ENCODE results near the gene DNM2.
"Not testable (repeated sequence)": the region's sequence is repeated elsewhere in the genome, so short reads cannot be mapped to it uniquely, and the experiment has no call there.

DNM2 gene

DNA sequence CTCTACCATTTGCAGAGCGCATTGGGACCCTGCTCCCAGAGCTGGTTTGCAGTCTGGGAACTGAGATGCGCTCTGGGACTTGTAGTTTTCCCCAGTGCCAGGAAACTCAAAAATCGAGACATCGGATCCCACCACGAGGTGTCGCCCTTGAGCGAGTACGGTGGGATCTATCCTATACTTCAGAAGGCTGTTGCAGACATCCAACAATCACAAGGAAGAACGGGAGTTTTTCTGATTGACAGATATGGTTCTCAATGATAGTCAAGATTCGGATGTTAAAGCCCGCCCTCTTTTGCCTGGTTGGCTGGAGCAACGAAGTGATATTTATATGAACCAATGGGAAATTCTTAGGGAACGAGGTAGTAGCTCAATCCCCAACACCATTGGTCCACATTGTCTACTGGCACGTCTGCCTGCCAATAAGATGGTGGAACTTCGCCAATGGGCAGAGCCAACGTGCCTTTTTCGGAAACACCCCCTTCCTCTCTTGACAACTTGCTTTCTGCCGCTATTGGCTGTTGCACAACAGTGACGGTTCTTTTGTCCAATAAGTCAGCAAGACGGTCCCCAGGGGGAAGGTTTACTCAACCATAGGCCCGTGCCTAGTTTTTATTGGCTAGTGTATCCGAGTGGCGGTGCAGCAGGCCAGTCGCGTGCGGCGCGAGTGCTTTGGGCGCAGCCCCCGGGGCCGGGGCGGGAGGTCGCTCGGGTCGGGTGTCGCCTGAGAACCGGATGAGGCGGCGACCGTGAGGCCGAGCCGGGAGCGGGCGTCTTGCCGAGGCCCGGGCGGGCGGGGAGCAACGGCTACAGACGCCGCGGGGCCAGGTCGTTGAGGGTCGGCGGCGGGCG lies at the start of gene DNM2:
DNM2 (plus strand) TSS at position 724 of the 849 bp plus-strand sequence. CDS start 164 bp downstream, outside the sequence.
- DNase-seq, result peak; percentile 93 to 95

DNA sequence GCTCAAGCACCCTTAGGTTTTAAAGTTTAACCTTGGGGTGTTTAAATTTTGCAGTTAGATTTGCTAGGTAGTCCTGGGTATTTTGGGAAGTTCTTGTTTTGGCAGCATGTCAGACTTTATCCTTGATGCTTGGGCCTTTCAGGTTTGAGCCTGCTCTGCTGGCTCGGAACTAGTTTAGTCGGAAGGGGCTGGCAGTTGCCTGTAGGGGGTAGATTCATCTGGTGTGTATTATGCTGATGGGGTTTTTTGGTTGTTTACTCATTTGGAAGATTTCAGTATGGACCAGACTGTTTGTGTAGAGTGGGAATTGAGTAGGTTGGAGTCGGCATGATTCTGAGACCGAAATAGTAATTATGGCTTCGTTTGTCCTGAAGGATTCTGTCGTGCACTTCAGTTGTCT lies 48.6 kb upstream of the DNM2 start:
- DNase-seq, result no peak

DNA sequence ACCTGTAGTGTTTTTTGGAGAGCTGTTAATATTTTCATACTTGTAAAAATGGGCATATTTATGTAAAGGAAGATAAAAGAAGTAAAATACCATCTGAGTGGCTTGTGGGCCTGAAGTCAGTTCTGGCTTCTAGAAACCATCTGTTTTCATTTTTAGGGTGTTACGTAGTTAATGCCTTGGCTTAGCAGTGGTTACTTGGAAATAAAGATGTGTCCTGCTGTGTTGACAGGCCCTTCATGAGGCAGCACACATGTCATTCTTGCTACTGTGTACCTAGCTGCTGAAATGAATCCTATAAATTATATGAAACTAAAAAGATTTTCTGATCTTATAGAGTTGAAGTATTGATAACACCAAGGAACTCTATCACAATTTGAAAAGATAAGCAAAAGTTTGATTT lies 47.7 kb upstream of the DNM2 start:
- DNase-seq, result no peak

DNA sequence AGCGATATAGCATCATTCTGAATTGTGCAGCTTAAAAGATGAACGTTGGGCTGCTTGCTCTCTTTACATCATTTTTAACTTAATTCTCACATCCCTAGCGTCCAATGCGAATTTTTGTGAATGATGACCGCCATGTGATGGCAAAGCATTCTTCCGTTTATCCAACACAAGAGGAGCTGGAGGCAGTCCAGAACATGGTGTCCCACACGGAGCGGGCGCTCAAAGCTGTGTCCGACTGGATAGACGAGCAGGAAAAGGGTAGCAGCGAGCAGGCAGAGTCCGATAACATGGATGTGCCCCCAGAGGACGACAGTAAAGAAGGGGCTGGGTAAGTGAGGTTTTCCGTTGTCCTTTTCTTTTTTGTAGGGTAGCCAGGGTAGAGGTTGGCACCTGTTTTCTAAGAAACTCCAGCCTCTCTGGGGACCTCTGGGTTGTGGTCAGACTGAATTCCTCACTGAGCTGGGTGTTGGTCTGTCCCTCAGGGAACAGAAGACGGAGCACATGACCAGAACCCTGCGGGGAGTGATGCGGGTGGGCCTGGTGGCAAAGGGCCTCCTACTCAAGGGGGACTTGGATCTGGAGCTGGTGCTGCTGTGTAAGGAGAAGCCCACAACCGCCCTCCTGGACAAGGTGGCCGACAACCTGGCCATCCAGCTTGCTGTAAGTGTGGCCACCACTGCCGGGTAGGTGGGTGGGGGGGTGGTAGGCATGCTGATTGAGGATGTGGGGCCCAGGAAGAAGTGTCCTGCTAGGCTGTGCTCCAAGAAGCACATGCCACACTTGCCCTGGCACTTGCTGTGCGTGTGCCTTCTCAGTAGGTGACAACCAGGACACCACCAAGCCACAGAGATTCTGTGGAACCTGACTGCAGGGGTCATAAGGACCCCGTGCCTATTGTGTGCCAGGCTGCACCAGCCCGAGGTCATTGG lies 46.7 kb upstream of the DNM2 start:
- DNase-seq, result no peak

DNA sequence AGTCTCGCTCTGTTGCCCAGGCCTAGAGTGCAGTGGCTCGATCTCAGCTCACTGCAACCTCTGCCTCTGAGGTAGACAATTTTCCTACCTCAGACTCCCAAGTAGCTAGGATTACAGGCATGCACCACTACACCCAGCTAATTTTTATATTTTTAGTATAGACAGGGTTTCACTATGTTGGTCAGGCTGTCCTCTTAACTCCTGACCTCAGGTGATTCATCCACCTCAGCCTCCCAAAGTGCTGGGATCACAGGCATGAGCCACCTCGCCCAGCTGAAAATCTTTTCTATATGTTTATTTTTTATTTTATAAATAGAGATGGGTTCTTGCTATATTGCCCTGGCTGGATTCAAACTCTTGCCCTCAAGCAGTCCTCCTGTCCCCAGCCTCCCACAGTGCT lies 46.0 kb upstream of the DNM2 start:
- DNase-seq, result not testable (repeated sequence)

DNA sequence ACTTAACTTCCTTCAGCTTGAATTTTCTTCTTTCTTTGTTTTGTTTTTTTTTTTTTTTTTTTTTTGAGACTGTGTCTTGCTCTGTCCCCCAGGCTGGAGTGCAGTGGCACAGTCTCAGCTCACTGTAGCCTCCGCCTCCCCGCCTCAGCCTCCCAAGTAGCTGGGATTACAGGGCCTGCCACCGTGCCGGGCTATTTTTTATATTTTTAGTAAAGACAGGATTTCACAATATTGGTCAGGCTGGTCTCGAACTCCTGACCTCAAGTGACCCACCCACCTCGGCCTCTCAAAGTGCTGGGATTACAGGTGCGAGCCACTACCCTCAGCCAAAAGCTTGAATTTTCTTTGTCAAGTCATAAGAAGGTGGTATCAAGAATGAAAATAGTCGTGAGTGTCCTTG lies 42.7 kb upstream of the DNM2 start:
- DNase-seq, result not testable (repeated sequence)

DNA sequence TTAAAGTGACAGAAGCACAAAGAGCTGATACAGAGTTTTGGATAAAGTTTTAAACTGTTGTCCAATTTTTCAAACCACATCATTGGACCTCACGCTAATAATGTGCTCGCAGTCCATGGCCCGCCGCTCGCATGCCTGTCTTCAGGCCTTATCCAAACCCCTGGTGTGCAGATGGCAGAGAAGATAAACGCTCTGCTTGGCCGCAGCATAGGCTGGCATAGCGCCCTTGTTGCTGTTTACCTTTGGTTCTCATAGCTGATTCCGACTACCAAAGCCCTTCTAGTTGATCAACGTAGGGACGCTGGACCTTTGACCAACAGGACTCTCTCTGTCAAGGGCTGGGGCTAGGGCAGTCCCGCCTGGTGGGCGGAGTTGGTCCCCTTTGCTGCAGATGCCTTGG lies 40.1 kb upstream of the DNM2 start:
- no peak for DNase-seq

DNA sequence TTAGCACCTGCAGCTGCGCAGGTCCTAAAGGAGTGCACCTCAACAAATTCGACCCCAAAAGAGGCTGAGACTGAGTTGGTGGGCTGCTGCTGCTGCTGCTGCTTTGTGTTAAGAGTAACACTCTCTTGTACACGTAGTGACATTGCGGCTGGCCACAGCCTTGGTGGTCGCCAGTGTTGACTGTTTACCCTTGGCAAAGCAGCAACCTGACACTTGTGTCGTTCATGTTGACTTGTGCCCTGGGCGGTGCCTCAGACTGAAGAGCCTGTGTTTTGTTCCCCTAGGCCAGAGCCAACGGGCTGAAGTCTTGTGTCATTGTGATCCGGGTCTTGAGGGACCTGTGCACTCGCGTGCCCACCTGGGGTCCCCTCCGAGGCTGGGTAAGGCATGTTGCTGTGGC lies 39.1 kb upstream of the DNM2 start:
- no peak for DNase-seq

DNA sequence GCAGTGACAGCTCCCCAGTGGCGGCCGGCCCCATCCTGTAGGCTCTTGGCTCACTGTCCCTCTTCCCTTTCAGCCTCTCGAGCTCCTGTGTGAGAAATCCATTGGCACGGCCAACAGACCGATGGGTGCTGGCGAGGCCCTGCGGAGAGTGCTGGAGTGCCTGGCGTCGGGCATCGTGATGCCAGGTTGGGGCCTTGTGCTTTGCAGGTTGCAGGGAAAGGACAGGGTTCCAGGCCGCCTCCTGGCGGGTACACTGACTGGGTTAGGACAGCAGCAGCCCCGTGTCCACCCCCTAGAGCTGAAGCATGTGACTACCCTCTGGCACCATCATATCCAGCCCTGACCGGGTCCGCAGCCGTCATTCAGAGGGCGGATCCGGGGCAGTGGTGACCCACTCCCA lies 38.1 kb upstream of the DNM2 start:
- no peak for DNase-seq

DNA sequence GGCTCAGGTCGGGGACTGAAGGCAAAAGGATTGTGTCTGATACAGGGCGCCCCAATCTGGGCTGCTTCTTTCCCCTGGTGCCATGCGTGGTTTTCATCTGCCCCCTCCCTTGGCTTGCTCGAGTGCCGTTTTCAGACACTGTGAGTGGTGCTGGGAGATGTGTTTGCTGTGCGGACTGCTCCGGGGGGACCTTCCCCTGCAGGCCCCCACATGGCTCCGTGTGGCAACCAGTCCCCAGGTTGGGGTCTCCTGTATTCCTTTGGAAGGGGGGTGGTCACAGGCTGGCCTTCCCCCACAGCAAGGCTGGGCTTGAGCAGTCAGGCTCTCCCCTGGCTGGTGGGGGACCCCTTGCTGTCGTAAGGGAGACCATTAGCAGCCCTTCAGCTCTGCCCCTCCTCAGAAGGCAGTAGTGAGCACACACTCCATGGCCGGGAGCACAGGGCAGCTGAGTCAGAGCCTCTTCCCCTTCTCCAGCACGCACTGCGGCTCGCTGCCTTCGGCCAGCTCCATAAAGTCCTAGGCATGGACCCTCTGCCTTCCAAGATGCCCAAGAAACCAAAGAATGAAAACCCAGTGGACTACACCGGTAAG lies 37.2 kb upstream of the DNM2 start:
- DNase-seq, result no peak

DNA sequence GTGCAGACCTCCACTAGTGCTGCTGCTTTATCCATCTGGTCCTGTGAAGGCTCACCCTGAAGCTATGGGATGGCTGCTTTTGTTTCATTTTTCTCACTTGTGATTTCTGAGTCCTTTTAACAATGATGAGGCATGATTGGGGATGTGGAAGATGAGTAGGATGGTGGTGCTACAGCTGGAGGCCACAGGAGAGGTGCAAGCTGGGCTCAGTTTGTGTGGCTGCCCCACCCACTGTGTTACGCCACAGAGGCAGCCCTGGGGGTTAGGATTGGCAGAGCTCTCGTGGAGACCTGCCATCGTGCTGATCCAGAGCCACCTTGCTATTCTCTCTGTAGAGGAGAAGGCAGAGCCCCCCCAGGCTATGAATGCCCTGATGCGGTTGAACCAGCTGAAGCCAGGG lies 36.2 kb upstream of the DNM2 start:
- DNase-seq, result no peak

DNA sequence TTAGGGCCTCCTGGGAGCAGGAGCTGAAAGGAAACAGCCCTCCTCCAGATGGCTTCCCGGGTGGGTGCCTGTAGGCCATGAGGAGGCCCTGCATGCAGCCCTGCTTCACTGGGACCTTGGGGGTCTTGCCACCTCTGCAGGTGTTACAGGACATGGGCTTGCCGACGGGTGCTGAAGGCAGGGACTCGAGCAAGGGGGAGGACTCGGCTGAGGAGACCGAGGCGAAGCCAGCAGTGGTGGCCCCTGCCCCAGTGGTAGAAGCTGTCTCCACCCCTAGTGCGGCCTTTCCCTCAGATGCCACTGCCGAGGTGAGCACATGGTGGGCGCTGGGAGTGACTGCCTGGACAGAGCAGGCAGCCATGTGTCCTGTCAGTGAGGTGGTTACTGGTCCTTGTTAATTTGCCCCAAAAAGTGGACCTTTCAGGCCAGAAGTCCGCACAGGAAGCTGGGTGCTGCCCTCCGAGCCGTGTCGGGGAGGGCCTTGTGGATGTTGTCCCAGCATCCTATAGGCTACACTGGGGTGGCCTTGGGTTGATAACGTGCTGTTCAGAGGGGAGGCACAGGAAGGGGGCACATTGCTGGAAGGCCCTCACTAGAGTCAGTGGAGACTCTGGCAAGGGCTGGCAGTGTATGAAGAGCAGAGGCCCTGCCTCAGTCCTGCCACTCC lies 35.3 kb upstream of the DNM2 start:
- no peak for DNase-seq

DNA sequence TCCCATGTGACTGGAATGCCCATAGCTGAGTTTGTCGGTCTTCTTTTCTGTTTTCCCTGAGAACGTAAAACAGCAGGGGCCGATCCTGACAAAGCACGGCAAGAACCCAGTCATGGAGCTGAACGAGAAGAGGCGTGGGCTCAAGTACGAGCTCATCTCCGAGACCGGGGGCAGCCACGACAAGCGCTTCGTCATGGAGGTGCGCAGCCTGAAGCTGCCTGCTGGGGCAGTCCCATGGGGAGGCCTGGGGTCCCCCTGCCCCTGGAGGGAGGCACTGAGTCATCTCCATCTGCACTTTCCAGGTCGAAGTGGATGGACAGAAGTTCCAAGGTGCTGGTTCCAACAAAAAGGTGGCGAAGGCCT lies 34.8 kb upstream of the DNM2 start:
- no peak for DNase-seq

DNA sequence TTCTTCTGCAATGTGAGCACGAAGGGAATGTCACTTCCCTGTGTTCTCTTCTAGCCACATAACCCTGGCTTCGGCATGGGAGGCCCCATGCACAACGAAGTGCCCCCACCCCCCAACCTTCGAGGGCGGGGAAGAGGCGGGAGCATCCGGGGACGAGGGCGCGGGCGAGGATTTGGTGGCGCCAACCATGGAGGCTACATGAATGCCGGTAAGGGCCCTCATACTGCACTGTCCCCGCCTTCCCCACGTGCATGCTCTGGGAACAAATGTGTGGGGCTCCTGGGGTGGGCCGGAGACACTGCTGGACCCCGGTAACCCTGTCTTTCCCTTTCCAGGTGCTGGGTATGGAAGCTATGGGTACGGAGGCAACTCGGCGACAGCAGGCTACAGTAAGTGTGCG lies 34.3 kb upstream of the DNM2 start:
- DNase-seq, result no peak

DNA sequence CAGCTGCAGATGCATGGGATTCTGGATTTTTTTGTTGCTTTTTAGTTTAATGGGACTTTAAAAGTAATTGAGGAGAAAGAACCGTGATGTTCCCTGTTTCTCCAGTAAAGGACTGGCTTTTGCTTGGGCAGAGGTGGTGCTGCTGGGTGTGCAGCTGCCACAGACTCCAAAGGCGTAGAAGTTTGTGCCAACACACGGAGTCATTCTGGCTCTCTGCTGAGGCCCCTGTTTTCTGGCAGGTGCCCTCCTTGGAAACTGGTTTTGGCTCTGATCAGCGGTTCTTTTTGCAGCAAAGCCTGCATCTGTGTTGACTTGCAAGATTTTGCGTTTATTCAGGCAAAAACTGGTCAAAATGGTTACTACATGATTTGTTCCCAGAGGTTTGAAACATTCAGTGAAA lies 32.7 kb upstream of the DNM2 start:
- DNase-seq, result no peak

DNA sequence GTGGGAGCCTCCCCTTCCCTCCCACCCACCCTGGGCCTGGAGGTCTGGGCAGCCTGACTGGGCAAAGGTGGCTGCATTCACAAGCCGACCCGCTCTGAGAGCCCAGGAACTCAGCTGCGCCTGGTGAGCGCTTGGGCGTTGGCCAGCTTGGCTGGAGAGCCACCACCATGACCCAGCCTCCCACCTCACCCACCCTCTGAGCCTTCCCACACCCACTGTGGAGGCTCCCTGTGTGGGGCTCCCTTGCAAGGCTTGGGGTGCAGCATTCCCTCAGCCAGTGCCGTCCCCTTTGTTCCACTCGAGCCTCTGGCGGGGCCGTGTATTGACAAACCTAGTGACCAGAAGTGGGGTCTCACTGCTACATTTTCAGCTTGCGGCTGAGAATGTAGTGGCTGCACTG lies 31.7 kb upstream of the DNM2 start:
- no peak for DNase-seq

DNA sequence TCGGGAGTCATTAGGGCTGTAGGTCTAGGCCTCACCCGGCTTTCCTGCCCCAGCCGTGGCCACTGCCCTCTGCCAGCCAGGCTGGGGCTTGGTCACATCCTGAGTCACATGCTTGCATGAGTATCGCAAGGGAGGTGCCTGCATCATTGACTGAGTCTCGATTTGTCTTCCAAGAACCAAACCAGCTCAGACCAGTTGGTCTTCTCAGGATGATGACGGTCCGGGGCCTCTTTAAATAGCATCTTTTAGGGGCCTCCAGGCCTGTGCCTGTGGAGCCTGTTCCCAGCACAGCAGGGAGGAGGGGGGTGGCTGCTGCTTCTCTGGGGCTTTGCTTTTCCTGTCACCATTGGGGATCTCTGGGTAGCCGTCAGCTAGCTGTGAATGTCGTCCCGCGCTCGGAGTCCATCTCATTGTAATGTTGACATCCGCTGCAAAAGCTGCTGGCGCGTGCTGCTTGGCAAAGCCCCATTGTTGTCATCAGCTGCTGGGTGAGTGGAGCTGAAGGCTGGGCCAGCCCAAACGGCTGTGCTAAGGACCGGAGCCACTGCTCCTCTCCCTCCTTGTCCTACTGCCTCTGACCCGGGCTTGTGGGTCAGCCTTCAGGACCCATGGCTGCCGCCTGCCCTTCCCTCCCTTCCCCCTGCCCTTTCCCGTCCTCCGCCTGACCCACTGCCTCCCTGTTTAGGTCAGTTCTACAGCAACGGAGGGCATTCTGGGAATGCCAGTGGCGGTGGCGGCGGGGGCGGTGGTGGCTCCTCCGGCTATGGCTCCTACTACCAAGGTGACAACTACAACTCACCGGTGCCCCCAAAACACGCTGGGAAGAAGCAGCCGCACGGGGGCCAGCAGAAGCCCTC lies 31.0 kb upstream of the DNM2 start:
- DNase-seq, result no peak

DNA sequence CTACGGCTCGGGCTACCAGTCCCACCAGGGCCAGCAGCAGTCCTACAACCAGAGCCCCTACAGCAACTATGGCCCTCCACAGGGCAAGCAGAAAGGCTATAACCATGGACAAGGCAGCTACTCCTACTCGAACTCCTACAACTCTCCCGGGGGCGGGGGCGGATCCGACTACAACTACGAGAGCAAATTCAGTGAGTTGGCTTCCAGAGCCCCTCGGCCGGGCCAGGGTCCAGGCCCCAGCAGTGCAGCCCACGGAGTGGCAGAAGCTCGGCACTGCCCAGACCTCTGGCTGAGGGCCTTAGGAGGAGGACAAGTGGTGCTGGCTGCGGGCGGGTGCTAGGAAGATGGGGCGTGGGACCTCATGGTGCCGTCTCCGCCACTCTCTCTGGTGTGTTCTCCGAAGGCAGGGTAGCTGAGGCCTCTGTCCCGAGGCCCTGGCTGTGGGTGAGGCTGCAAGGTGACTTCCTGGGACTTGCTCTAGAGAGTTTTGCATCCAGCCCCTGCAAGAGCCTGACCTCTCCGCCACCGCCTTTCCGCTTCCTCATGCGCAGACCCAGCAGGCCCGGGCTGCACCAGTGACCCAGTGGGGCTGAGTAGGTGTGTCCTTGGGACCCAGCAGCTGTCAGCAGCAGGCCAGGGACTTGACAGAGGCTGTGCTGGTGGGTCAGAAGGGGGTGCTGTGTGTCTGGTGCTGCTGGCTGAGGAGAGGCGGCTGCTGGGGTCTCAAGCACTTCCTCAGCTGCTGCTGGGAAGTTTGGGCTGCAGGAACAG lies 30.2 kb upstream of the DNM2 start:
- DNase-seq, result no peak

DNA sequence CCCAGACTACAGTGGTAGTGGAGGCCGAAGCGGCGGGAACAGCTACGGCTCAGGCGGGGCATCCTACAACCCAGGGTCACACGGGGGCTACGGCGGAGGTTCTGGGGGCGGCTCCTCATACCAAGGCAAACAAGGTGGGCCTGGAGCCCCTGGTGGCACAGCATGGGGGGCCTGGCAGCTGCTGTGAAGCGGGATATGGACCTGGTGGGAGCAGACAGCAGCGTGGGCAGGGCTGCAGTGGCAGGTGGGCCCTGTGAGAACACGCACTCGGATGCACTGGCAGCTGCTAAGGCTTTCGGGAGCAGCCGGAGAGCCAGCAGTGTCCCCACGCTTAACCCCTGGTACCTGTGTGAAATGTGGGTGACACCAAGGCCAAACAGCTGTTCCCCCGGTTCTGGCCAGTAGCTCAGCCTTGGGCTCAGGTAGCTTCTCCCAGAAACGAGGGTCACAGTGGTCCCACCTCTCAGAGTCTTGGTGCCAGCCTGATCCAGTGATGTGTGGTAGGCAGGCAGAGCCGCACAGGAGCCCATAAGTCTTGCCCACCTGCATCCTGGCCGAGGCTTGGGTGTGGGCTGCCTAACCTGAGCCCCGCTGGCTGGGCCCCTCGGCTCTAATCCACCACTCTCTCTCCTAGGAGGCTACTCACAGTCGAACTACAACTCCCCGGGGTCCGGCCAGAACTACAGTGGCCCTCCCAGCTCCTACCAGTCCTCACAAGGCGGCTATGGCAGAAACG lies 29.2 kb upstream of the DNM2 start:
- no peak for DNase-seq

DNA sequence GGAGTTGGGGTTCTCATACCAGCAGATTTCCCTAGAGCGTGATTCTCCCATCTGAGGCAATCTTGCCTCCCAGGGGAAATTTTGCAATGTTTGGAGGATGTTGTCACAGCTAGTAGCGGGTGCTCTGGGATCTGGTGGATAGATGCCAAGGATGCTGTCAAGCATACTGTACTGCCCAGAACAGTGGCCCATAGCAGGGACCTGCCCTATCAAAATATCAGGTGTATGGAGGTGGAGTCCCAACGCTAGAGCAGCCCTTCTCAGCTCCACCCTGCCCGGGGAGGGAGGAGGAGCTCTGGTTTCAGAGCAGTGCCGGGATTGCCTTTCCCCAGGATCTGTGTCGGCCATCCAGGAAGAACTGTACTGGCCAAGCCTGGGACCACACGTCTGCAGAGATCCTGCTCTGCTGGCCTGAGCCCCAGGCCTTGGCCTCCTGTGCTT lies 27.5 kb upstream of the DNM2 start:
- DNase-seq, result no peak

Measured in activated CD4-positive, alpha-beta T cell treated with anti-CD3 and anti-CD28 coated beads, Interleukin-2, amount 50 U/mL, for 4 hours (primary cell).